HG03108 (cell line): ENCODE results near the gene TBPL2.
"Not testable (repeated sequence)": the region's sequence is repeated elsewhere in the genome, so short reads cannot be mapped to it uniquely, and the experiment has no call there.

Experiments
- ATAC-seq: cut with Tn5 transposase; IDR thresholded peaks from one replicate; pipeline ENCODE4 v1.9.1; 2021; ENCODE audit warnings: moderate library complexity; ENCODE audit not compliant: unreplicated experiment

TBPL2 gene

GRCh38 chr14:55440385-55440784, at the start of gene TBPL2:
Gene TBPL2 (minus strand): TSS chr14:55440616. CDS start chr14:55440449, 167 bp downstream.
- no peak for ATAC-seq

- ATAC-seq, result no peak
Observed at GRCh38 chr14:55488204-55488603, 47.8 kb upstream of the TBPL2 start.

GRCh38 chr14:55482936-55483605, 42.7 kb upstream of the TBPL2 start:
- ATAC-seq, result no peak

- ATAC-seq, result no peak
Observed at GRCh38 chr14:55481769-55482168, 41.4 kb upstream of the TBPL2 start.

GRCh38 chr14:55477680-55478079, 37.3 kb upstream of the TBPL2 start:
- no peak for ATAC-seq

GRCh38 chr14:55476448-55476847, 36.0 kb upstream of the TBPL2 start:
- ATAC-seq, result not testable (repeated sequence)

- ATAC-seq, result no peak
Observed at GRCh38 chr14:55473786-55474185, 33.4 kb upstream of the TBPL2 start.

GRCh38 chr14:55470025-55470424, 29.6 kb upstream of the TBPL2 start:
- ATAC-seq, result no peak

- ATAC-seq, result no peak
Observed at GRCh38 chr14:55467307-55467706, 26.9 kb upstream of the TBPL2 start.

- peak; percentile 76 for ATAC-seq
Observed at GRCh38 chr14:55458800-55459515, 18.5 kb upstream of the TBPL2 start.

- ATAC-seq, result no peak
Observed at GRCh38 chr14:55457496-55457895, 17.1 kb upstream of the TBPL2 start.

- not testable (repeated sequence) for ATAC-seq
Observed at GRCh38 chr14:55456411-55456810, 16.0 kb upstream of the TBPL2 start.

- no peak for ATAC-seq
Observed at GRCh38 chr14:55454264-55455002, 14.0 kb upstream of the TBPL2 start.

GRCh38 chr14:55451950-55452349, 11.5 kb upstream of the TBPL2 start:
- no peak for ATAC-seq

GRCh38 chr14:55451398-55451797, 11.0 kb upstream of the TBPL2 start:
- no peak for ATAC-seq

- ATAC-seq, result peak; percentile 45
Observed at GRCh38 chr14:55450987-55451386, 10.6 kb upstream of the TBPL2 start.

GRCh38 chr14:55450539-55450938, 10.1 kb upstream of the TBPL2 start:
- ATAC-seq, result peak; percentile 6

GRCh38 chr14:55450124-55450523, 9.7 kb upstream of the TBPL2 start:
- no peak for ATAC-seq

- no peak for ATAC-seq
Observed at GRCh38 chr14:55449116-55449515, 8.7 kb upstream of the TBPL2 start.

- no peak for ATAC-seq
Observed at GRCh38 chr14:55448141-55448614, 7.8 kb upstream of the TBPL2 start.

GRCh38 chr14:55446833-55447232, 6.4 kb upstream of the TBPL2 start:
- ATAC-seq, result no peak
